Kidney epithelial cell (primary cell): ENCODE results near the gene ZNF148. TPM values are rescaled to one million over a fixed set of nuclear protein-coding genes. Genes with fewer than 3 reads are reported as not detected.
A peak's percentile ranks its signal among the peaks of the same experiment; 100 is the strongest.

Source experiments
- DNase-seq: peaks from one replicate; pipeline ENCODE4 v3.0.0-alpha.2; 2010; ENCODE audit warnings: low read depth
- H3K27me3 ChIP-seq: 2 replicates; pipeline ENCODE4 v1.6.0; 2011; ENCODE audit warnings: low read length; ENCODE audit not compliant: control insufficient read depth, insufficient read depth
- H3K36me3 ChIP-seq: 2 replicates; pipeline ENCODE4 v1.5.1; 2011; ENCODE audit warnings: low read length; ENCODE audit not compliant: control insufficient read depth, insufficient read depth
- H3K4me3 ChIP-seq: 2 replicates; pipeline ENCODE4 v1.5.1; 2011; ENCODE audit warnings: low read depth, mild to moderate bottlenecking, control low read depth, low read length
- total RNA-seq: library from RNA; depleted of rRNA; stranded (reverse); fragments of >200 nt; gene quantifications from 2 replicates; pipeline ENCODE4 v1.2.3, GENCODE V29; 2015
- TF ChIP-seq, protein P1 (sequence below): IDR thresholded peaks from 2 replicates; pipeline ENCODE4 v1.5.1; 2011; ENCODE audit warnings: mild to moderate bottlenecking, moderate library complexity, low read length, control low read depth, inconsistent platforms; ENCODE audit not compliant: insufficient read depth, poor library complexity, severe bottlenecking

Gene ZNF148
- total RNA-seq, 1 donor from 2014 or later: 22.8 TPM

DNA sequence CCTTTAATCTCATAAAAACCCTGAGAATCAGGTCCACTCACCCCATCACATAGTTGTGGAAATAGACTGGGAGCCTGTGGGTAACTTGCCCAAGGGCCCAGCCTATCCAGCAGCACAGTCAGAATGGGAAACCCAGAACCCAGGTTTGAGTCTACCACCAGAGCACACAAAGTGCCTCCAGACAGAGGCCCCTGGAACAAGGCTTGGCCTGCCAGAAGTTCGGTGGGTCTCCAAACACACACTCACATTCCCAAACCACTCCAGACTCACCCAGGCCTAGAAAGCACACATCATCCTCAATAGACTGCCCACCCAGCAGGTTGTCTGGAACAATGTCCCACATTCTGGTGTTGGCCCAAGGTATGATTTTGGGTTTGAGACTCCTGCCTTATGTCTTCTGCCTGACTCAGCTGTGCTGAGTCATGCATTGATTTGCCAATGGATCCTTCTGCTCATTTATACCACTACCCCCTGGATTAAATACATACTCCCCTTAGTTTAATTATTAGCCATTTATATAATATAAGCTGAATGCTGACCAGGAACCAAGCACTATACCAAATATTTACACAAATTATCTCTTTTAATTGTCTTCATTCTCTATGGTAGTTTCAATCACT, 167.1 kb downstream of the ZNF148 start:
- no peak for DNase-seq
- TF ChIP-seq, protein P1, sequence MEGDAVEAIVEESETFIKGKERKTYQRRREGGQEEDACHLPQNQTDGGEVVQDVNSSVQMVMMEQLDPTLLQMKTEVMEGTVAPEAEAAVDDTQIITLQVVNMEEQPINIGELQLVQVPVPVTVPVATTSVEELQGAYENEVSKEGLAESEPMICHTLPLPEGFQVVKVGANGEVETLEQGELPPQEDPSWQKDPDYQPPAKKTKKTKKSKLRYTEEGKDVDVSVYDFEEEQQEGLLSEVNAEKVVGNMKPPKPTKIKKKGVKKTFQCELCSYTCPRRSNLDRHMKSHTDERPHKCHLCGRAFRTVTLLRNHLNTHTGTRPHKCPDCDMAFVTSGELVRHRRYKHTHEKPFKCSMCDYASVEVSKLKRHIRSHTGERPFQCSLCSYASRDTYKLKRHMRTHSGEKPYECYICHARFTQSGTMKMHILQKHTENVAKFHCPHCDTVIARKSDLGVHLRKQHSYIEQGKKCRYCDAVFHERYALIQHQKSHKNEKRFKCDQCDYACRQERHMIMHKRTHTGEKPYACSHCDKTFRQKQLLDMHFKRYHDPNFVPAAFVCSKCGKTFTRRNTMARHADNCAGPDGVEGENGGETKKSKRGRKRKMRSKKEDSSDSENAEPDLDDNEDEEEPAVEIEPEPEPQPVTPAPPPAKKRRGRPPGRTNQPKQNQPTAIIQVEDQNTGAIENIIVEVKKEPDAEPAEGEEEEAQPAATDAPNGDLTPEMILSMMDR: no peak
- Histone ChIP-seq H3K4me3 (no peak overlapping the region), H3K36me3 (no peaks in the 10 kb centered on the region), H3K27me3 (no peaks in the 10 kb centered on the region)

DNA sequence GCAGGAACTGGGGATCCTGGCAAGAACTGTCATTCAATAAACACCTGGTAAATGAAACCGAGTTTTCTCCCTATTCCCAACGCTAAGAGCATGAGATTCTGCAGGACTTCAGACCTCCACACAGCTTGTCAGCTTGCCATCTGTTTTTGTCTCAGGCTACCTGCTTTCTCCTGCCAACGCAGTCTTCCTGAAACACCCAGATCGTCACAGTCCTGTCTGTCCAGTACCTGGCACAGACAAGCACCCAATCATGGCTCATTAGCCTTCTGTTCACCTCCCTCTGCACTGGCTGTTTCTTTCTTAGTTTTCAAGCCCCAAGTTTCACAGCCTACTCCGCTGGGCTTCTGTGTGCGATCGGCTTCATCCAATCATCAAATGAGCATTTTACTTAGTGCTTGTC, 167.6 kb downstream of the ZNF148 start:
- TF ChIP-seq, protein P1: no peak
- H3K36me3 ChIP-seq: no peaks in the 10 kb centered on the region
- no peak overlapping the region for H3K4me3 ChIP-seq
- H3K27me3 ChIP-seq: no peaks in the 10 kb centered on the region
- no peak for DNase-seq

DNA sequence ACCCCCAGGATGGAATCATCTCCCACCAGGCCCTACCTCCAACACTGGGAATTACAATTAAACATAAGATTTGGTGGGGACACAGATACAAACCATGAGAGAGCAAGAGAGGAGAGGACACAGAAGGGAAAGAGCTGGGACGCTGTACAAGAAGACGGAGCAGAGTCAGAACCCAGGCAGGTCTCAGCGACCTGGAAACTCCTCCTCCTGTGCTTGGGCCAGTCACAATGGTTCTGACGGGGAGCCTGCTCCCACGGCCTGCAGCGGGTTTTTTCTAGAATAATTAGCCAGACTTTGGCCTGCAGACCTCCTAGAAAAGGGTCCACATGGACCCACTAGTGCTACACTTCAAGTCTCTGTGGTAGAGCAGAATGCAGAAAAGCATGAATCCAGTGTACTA, 168.2 kb downstream of the ZNF148 start:
- TF ChIP-seq, protein P1: no peak
- no peak for DNase-seq
- Histone ChIP-seq H3K36me3 (no peaks in the 10 kb centered on the region), H3K4me3 (no peak overlapping the region), H3K27me3 (no peaks in the 10 kb centered on the region)

DNA sequence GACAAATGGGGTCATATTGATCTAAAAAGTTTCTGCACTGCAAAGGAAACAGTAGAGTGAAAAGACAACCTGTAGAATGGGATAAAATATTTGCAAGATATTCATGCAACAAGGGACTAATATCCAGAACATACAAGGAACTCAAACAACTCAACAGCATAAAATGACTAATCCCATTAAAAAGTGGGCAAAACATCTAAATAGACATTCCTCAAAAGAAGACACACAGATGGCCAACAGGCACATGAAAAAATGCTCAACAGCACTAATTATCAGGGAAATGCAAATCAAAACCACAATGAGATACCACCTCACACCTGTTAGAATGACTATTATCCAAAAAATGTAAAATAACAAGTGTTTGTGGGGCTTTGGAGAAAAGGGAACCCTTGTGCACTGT, 171.4 kb downstream of the ZNF148 start:
- no peak for DNase-seq
- no peaks in the 10 kb centered on the region for H3K27me3 ChIP-seq
- H3K36me3 ChIP-seq: no peaks in the 10 kb centered on the region
- TF ChIP-seq, protein P1: no peak
- no peak overlapping the region for H3K4me3 ChIP-seq

DNA sequence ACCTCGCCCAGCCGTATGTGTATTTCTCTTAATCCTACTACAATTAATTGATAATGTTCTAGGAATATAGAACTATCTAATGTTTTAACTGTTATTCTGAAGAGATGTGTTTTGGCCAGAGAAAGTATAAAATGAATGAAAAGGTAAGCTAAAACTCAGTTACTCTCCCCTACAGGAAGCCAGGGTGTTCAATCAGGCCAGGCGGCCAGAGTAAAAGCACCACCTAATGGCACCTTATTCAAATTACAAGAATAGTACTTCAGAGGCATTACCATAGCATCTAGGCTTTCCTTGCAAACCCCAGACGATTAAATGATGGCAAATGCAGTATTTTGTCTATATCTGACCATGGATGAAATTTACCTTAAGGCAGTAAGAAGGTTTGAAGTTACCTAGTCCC, 172.9 kb downstream of the ZNF148 start:
- H3K36me3 ChIP-seq: no peaks in the 10 kb centered on the region
- DNase-seq: no peak
- no peaks in the 10 kb centered on the region for H3K27me3 ChIP-seq
- TF ChIP-seq, protein P1: peak; percentile 11
- no peak overlapping the region for H3K4me3 ChIP-seq

GRCh38 chr3:125200731-125201139, 174.4 kb downstream of the ZNF148 start:
- DNase-seq: peak; percentile 25
- Histone ChIP-seq H3K4me3 (no peak overlapping the region), H3K27me3 (no peaks in the 10 kb centered on the region), H3K36me3 (no peaks in the 10 kb centered on the region)
- TF ChIP-seq, protein P1: no peak
